ENCODE data around the gene DCAF6.
"Not testable (repeated sequence)": the region's sequence is repeated elsewhere in the genome, so short reads cannot be mapped to it uniquely, and the experiment has no call there.

The DCAF6 gene

DNA sequence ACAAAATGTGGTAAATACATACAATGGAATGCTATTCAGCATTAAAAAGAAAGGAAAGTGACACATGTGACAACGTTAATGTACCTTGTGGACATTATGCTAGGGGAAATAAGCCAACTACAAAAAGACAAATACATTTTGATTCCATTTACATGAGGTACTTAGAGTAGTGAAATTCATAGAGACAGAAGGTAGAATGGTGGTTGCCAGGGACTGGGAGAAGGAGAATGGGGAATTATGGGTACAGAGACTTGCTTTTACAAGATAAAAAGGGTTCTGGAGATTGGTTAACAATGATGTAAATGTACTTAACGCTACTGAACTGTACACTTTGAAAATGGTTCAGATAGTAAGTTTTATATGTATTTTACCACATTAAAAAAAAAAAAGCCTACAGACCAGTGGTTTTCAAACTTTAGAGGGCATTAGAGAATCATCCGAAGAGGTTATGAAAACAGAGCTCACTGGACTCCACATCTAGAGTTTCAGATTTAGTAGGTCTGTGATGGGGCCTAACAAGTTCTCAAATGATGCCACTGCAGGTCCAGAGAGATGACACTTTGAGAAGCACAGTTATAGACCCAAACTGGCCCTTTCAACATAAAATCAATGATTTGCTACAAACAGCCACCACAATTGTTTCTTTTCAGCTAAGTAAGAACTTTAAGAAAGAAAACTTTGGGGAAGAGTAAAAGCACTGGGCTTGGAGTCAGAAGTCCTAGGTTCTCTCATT, 13.0 kb upstream of the DCAF6 start:
- no peak for DNase-seq (ENCODE audit: low spot score)

DNA sequence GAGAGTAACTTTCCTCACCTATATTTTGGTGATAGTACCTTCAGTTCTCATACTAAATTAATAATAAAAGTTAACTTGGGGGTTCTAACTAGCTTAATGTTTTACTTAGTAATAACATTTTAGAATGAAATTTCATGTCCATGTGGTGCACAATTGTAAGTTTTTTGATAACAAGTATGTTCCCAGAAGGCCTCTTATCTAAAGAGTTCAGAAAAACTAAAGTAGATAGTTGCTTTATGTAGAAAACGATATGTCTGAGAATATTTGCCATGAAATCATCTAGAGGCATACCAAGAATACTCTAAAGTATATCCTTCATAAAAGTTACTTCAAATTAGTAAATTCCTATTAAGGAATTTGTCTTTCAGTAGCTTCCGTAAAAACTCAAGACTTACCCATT, 12.4 kb upstream of the DCAF6 start:
- DNase-seq (ENCODE audit: low spot score) = no peak

GRCh38 chr1:167924543-167925231, 11.8 kb upstream of the DCAF6 start:
- DNase-seq (ENCODE audit: low spot score) = no peak

GRCh38 chr1:167926486-167926997, 9.9 kb upstream of the DCAF6 start:
- DNase-seq (ENCODE audit: low spot score) = peak; percentile 70

GRCh38 chr1:167927046-167927754, 9.3 kb upstream of the DCAF6 start:
- no peak for DNase-seq (ENCODE audit: low spot score)

- no peak for DNase-seq (ENCODE audit: low spot score)
Measured at GRCh38 chr1:167928457-167928852, 8.0 kb upstream of the DCAF6 start.

- DNase-seq (ENCODE audit: low spot score) = not testable (repeated sequence)
Measured at GRCh38 chr1:167928919-167929318, 7.6 kb upstream of the DCAF6 start.

- no peak for DNase-seq (ENCODE audit: low spot score)
Measured at GRCh38 chr1:167929725-167930124, 6.8 kb upstream of the DCAF6 start.

GRCh38 chr1:167933788-167934187, 2.7 kb upstream of the DCAF6 start:
- no peak for DNase-seq (ENCODE audit: low spot score)

GRCh38 chr1:167934426-167935215, 1.9 kb upstream of the DCAF6 start:
- DNase-seq (ENCODE audit: low spot score) = no peak

DNA sequence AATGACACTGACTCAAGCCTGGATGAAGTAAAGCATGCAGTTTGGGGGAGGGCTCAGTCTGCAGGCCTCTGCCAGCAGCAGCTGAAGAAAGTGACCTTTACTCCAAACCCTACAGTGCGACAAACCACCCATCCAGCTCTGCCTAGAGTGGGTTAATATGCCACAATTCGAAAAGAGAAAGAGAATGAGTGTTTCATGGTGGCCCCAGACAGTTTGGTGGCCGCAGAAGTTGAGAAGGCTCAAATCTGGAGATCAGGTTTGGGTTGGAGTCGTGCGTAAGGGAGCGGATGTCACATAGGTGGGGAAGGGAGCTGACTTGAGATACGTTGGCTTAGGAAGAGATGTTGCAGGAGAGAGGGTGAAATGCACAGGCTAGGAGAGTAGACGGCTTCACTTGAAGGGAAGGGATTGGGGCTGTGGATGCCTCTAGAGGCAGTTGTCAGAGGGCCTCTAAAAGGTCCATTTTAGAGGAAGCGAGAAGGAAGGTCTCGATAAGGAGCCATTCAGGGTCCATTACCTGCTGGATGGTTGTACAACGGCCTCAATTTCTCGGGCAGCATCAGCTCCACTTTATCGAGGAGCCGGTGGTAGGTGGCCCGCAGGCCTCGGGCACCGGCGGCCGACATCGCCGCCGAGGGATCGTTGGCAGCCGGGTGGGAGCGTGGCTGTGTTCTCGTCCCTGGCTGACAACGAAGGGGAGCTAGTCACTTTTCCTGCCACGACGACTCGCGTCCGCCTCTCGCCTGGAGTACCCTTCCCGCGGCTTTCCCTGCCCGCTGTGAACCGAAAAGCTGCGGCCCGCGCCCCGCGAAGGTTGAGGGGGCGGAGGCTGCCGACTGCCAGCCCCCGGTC, 1.0 kb upstream of the DCAF6 start:
- DNase-seq (ENCODE audit: low spot score) = peak; percentile 43

DNA sequence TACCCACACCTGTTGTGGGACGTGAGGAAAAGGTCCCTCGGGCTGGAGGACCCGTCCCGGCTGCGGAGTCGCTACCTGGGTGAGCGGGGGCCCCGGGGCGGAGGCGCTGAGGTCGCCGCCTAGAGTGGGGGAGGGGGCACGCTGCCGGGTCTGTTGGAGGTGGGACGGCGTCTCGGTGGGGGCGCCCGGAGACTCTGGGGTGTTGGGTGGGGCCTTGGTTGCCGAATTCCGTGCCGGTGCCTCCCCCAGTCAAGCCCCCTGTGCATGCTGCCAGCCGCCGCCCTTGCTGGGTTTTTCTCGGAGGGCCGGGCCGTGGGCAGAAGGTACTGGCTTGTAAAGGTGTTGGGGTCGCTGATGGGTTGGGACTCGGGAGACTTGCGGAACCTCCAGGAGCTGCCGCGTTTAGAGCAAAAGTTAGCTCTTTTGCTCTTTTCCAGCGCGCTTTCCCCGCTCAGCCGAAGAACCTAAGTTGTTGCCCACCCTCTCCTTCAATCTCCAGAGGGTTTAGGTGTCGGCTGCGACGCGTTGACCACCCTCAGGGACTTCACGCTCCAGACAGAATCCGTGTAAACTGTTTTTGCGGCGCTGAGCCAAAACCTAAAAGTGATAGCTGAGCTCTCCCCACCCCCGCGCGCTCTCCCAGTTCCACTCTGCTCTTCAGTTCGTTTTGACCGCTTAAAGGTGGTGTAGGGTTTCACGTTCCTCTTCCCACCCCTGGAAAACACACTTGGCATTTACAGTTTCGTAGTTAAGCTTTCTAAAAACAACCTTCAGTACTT, 636 bp downstream of the DCAF6 start, which contains the start of gene MPC2:
MPC2 (minus strand) TSS at position 143 of the 779 bp plus-strand sequence. CDS start 1,231 bp downstream, outside the sequence.
- DNase-seq (ENCODE audit: low spot score) = peak; percentile 52

GRCh38 chr1:167937709-167938010, 1.2 kb downstream of the DCAF6 start:
- no peak for DNase-seq (ENCODE audit: low spot score)

GRCh38 chr1:167938080-167938636, 1.7 kb downstream of the DCAF6 start:
- no peak for DNase-seq (ENCODE audit: low spot score)

DNA sequence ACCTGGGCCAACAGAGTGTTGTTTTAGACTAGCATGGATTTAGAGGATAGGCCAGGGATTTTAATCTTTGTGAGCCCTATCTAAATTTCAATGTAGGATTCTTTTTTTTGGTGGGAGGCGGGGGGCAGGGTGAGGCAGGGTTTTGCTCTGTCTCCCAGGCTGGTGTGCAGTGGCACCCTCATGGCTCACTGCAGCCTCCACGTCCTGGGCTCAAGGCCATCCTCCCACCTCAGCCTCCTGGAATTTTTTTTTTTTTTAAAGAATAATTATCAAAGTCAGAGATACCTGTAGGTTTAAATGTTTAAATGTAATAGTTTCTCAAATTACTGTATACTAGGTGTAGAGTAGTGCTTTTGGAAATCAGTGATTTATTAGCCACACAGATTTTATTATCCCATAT, 3.8 kb downstream of the DCAF6 start:
- no peak for DNase-seq (ENCODE audit: low spot score)

- no peak for DNase-seq (ENCODE audit: low spot score)
Measured at GRCh38 chr1:167943541-167943940, 7.1 kb downstream of the DCAF6 start.

DNA sequence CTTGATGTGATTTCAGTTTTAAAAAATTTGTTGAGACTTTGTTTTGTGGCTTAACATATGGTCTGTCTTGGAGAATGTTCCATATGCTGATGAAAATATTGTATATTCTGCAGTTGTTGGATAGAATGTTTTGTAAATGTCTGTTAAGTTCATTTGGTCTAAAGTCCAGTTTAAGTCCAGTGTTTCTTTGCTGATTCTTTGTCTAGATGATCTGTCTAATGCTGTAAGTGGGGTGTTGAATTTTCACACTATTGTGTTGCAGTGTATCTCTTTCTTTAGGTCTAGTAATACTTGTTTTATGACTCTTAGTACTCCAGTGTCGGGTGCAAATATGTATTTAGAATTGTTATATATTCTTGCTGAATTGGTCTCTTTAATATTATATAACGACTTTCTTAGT, 11.2 kb downstream of the DCAF6 start:
- DNase-seq (ENCODE audit: low spot score) = no peak

DNA sequence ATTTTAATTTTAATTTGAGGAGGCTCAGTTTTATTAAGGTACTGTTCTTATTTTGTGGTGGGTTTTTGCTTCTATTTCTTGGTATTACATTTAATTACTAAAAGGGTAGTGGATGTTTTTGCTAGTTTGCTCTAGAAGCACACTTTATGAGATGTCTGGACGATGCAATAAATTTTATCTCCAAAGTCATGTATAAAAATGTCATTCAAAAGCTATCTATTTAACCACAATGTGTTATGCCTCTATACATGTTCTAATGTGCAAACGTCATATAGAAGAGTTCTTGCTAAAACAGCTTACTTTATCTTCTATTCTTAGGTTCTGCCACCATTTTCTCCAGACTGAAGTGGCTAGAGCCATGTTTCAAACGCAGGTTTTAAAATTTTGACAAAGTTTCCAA, 13.3 kb downstream of the DCAF6 start:
- no peak for DNase-seq (ENCODE audit: low spot score)

DNA sequence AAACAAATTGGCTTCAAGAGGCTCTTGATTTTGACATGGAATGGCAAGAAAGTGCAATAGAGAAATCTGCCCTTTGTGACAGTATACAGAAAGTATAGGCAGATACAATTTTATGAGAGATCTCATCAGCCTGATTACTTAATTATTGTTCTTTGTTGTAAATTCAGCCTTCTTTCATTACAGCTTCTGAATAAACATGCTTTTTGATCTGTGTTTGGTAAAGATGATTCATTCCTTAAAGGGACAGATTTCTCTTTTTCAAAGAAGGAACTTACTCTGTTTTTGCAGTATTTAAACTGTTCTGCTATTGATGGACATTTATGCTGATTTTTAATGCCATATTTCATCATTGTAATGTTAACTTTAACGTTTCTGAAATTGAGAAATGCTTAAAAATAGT, 14.1 kb downstream of the DCAF6 start:
- DNase-seq (ENCODE audit: low spot score) = no peak

DNA sequence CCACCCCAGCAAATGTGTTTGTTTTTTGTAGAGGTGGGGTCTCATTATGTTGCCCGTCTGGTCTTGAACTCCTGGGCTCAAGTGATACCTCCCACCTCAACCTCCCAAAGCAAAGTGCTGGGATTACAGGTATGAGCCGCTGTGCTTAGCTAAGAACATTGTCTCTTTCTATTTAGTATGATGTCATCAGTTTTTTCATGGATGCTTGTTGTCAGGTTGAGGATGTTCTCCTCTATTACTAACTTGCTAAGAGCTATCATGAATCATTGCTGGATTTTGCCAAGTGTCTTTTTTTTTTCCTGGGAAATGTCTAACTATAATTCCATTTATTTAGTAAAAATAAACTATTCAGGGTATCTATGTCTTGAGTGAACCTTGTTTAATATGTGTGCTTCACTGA, 19.4 kb downstream of the DCAF6 start:
- no peak for DNase-seq (ENCODE audit: low spot score)

All from LoVo (cell line).